UCSD-AML1 (cell line): Measurements from ENCODE around the gene ARHGEF10L.
"Not testable (repeated sequence)": the region's sequence is repeated elsewhere in the genome, so short reads cannot be mapped to it uniquely, and the experiment has no call there.

Source experiments
- DNase-seq: peaks from one replicate; lab custom pipeline; 2025; ENCODE audit not compliant: unreplicated experiment; lab: John Stamatoyannopoulos, UW

The ARHGEF10L gene

DNA sequence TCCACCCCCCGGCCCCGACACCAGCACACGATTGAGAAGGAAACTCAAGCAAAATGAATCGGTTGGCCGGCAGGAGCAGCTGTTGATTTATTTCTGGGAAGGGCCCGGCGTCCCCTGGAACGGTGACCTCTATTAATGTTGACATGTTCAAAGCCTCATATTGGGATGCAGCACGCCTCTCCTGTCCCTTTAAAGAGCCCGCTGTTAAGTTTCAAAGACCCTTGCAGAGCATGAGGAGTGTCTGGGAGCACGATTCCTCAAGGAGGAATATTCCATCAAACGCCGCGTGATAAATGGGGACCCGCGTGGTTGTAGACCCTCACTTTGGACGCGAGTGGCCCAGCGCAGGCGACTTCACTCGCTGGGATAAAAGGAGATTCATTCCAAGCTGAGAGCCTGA lies 194.2 kb downstream of the ARHGEF10L start:
- no peak for DNase-seq

DNA sequence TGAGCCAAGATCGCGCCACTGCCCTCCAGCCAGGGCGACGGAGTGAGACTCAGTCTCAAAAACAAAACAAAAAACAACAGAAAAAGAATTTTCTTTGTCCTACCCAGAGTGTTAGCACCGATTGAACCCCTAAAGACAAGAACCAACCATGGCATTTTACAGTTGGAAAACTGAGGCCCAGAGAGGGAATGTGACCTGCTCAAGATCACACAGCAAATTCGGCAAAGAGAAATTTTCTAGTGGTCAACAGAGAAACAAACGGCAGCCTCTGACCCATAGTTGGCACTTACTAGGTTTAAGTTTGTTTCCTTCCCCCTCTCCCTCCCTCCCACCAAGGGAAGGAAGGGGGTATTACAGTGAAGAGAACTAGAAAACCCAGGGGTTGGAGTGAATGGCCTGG lies 195.1 kb downstream of the ARHGEF10L start:
- no peak for DNase-seq

DNA sequence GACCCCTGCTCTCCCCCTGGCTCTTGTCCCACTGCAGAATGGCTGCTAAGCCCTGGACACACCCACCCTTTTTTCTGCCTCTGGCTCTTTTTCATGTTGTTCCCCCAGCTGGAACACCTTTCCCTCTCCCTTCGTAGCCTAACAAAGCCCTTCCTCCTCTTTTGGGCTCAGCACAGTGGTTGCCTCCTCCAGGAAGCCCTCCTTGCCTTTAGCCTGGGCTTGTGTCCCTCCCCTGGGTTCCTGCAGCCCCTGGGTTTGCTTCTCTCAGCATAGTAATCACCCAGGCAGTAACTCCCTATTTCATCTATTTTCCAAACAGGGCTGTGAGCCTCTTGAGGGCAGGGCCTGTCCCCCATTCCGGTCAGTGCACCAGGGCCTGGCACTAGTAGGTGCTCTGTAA lies 195.8 kb downstream of the ARHGEF10L start:
- DNase-seq = no peak

GRCh38 chr1:17735793-17736192 lies 196.3 kb downstream of the ARHGEF10L start:
- DNase-seq = no peak

- no peak for DNase-seq
These were observed 197.1 kb downstream of the ARHGEF10L start for GRCh38 chr1:17736625-17737024.

DNA sequence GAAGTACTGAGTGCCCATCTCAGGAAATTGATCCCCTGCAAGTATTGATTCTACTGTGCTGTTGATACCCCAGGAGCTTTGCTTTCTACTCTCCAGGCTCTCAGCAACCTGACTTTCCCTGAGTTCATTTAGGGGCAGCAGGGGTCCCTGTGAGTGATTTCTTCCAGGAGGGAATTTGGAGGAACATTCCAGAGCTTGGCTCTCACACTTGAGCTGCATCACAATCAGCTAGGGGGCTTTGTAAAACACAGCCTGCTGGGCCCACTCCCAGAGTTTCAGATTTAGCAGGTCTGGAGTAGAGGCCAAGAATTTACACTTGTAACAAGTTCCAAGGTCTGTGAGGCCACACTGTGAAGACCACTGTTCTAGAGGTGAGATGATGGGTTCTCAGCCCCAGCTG lies 199.6 kb downstream of the ARHGEF10L start:
- no peak for DNase-seq

DNA sequence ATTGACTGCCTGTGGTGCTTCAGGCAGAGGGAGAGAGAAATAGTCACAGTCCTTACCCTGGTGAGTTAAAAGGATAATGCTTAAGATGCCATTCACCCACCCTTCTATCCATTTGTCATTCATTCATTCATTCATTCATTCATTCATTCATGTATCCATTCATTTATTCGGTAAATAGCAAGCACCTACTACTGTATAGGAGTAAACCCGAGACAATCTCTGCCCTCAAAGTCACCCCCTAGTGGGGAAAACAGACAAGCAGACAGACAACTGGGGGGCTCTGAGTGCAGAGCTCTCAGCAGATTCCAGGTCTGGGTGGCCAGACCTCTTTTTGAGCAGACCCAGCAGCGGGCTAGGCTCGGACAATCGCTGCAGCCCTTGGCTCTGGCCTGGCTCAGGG lies 201.6 kb downstream of the ARHGEF10L start:
- no peak for DNase-seq

- no peak for DNase-seq
These were observed 203.1 kb downstream of the ARHGEF10L start for GRCh38 chr1:17742583-17742982.

GRCh38 chr1:17743008-17743647 lies 203.6 kb downstream of the ARHGEF10L start:
- DNase-seq = no peak

DNA sequence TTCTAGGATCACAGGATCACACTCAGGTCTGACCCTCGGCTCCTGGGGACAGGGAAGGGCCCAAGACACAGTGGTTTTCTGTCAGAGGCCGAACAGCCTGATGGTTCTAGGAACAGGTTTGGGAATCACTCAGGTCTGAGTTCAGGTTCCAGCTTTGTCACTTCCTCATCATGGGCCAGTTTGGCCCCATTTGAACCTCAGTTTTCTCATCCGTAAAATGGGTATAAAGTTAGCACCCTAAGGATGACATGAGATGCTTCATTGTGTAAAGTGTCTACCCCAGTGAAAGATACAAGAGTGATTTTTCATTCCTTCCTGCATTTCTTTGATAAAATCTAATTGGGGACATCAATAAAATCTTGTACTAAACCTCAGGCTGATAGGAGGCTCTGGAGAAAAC lies 204.4 kb downstream of the ARHGEF10L start:
- DNase-seq = no peak

- no peak for DNase-seq
These were observed 205.4 kb downstream of the ARHGEF10L start for GRCh38 chr1:17744666-17745478.

- DNase-seq = no peak
These were observed 206.0 kb downstream of the ARHGEF10L start for GRCh38 chr1:17745479-17745955.

DNA sequence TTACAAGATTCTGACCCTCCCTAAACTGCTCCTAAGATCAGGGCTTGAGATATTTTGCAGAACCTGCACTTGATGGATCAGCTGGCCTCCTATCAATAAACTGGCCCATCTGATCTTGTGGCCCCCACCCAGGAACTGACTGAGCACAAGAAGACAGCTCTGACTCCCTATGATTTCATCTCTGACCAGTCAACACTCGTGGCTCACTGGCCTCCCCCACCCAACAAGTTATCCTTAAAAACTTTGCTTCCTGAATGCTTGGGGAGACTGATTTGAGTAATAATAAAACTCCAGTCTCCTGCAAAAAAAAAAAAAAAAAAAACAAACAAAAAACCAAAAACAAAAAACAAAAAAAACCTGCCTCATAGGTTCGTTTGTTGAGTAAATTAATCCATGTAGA lies 206.8 kb downstream of the ARHGEF10L start:
- not testable (repeated sequence) for DNase-seq

GRCh38 chr1:17746920-17747319 lies 207.4 kb downstream of the ARHGEF10L start:
- no peak for DNase-seq
